Uterus (tissue), 4 donors: Measurements from ENCODE around the gene HMG20A. TPM values are rescaled to one million over a fixed set of nuclear protein-coding genes. Genes with fewer than 3 reads are reported as not detected.

ENCODE experiments used
- DNase-seq, 2 donors: peaks; one replicate each; pipeline ENCODE4 v3.0.0-alpha.2; 2019 to 2020
- H3K27ac ChIP-seq, 2 donors: fragments of 200-600 bp; sonication (generic); 1 replicate in 1 of 2; 2 replicates in 1 of 2; pipeline ENCODE4 v1.5.1; 2016 to 2018
- H3K27me3 ChIP-seq, 2 donors: fragments of 200-600 bp; sonication (generic); one replicate each; pipeline ENCODE4 v1.5.1; 2018 to 2019; ENCODE audit warnings: control low read depth in 1 of 2
- H3K36me3 ChIP-seq, 2 donors: fragments of 200-600 bp; sonication (generic); one replicate each; pipeline ENCODE4 v1.5.1; 2019; ENCODE audit warnings: control low read depth in 1 of 2
- H3K4me1 ChIP-seq, 2 donors: fragments of 200-600 bp; sonication (generic); one replicate each; pipeline ENCODE4 v1.5.1; 2018 to 2019; ENCODE audit warnings: control low read depth in 1 of 2
- H3K4me3 ChIP-seq, 2 donors: fragments of 200-600 bp; sonication (generic); 1 replicate in 1 of 2; 2 replicates in 1 of 2; pipeline ENCODE4 v1.5.1; 2018 to 2019; ENCODE audit warnings: mild to moderate bottlenecking in 1 of 2
- H3K9me3 ChIP-seq, 2 donors: fragments of 200-600 bp; sonication (generic); one replicate each; pipeline ENCODE4 v1.5.1; 2019; ENCODE audit warnings: control low read depth in 1 of 2
- POLR2A ChIP-seq, 2 donors: fragments of 450-650 bp; IDR thresholded peaks; one replicate each; pipeline ENCODE4 v1.6.1; 2016; ENCODE audit warnings: antibody characterized with exemption in 2 of 2, mild to moderate bottlenecking in 1 of 2, moderate library complexity in 1 of 2
- intact Hi-C: fragments of 100-400 bp; cut with DNase I; formaldehyde crosslinking; loops from one replicate; pipeline ENCODE4 v1.15.1; 2023; ENCODE audit warnings: low total_unique reads
- total RNA-seq, 4 donors: library from RNA; depleted of rRNA in 3 of 4; stranded (reverse); fragments of >200 nt in 3 of 4; gene quantifications; one replicate each; pipeline versions ENCODE4 v1.1.0 to v1.2.4, GENCODE V29; 2014 to 2023
- TF ChIP-seq, protein P1 (sequence below), 4 experiments: fragments of 200-600 bp in 2 of 4; fragments of 450-650 bp in 2 of 4; sonication (generic) in 2 of 4; IDR thresholded peaks; one replicate each; pipeline ENCODE4 v1.5.1; 2016 to 2019; ENCODE audit warnings: antibody characterized with exemption in 4 of 4, mild to moderate bottlenecking in 2 of 4, moderate library complexity in 1 of 4
- donor health status: DM: yes; HTN: yes; CAD: no.

Gene HMG20A
- total RNA-seq, 4 donors from 2014 or later: 10.5 to 59.5 (median 28.4) TPM

DNA sequence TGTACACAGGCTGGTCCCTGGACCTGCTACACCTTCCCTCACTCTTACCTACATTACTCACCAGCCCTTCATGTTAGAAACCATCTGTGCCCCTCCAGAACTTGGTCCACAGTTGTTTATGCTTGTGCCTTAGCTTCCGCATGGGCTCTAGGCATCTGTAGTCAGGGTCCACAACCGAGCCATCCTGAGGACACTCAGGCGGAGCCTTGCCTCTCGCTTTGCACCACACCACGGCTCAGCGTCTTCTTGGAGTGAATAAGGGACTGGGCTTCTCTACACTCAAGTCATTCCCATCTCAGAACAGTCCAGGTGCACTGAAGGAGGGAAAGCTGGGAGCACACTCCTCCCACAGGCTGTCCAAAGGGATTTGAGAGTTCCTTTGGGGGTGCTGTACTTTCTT is 97.8 kb downstream of the HMG20A start:
- DNase-seq: no peak
- intact Hi-C loops: no loop called here
- H3K27ac ChIP-seq: no peak overlapping the region
- H3K4me3 ChIP-seq: no peak overlapping the region
- no peaks in the 10 kb centered on the region for H3K4me1 ChIP-seq
- no peaks in the 10 kb centered on the region for H3K27me3 ChIP-seq
- H3K36me3 ChIP-seq: no peaks in the 10 kb centered on the region
- TF ChIP-seq, protein P1, sequence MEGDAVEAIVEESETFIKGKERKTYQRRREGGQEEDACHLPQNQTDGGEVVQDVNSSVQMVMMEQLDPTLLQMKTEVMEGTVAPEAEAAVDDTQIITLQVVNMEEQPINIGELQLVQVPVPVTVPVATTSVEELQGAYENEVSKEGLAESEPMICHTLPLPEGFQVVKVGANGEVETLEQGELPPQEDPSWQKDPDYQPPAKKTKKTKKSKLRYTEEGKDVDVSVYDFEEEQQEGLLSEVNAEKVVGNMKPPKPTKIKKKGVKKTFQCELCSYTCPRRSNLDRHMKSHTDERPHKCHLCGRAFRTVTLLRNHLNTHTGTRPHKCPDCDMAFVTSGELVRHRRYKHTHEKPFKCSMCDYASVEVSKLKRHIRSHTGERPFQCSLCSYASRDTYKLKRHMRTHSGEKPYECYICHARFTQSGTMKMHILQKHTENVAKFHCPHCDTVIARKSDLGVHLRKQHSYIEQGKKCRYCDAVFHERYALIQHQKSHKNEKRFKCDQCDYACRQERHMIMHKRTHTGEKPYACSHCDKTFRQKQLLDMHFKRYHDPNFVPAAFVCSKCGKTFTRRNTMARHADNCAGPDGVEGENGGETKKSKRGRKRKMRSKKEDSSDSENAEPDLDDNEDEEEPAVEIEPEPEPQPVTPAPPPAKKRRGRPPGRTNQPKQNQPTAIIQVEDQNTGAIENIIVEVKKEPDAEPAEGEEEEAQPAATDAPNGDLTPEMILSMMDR (IDR thresholded peaks at IDR 0.05): no peak
- no peak for TF ChIP-seq POLR2A (IDR thresholded peaks at IDR 0.05)
- H3K9me3 ChIP-seq: no peaks in the 10 kb centered on the region

GRCh38 chr15:77519540-77519939 is 98.9 kb downstream of the HMG20A start:
- Histone ChIP-seq H3K4me3 (no peak overlapping the region), H3K9me3 (no peaks in the 10 kb centered on the region), H3K4me1 (no peaks in the 10 kb centered on the region), H3K27ac (no peak overlapping the region), H3K36me3 (no peaks in the 10 kb centered on the region), H3K27me3 (no peaks in the 10 kb centered on the region)
- intact Hi-C loops: no loop called here
- DNase-seq: no peak
- TF ChIP-seq POLR2A (IDR thresholded peaks at IDR 0.05): no peak
- TF ChIP-seq, protein P1 (IDR thresholded peaks at IDR 0.05): no peak

GRCh38 chr15:77521206-77521605 is 100.5 kb downstream of the HMG20A start:
- no peak for DNase-seq
- intact Hi-C loops: no loop called here
- TF ChIP-seq POLR2A (IDR thresholded peaks at IDR 0.05): no peak
- TF ChIP-seq, protein P1 (IDR thresholded peaks at IDR 0.05): no peak
- Histone ChIP-seq H3K9me3 (no peaks in the 10 kb centered on the region), H3K4me1 (no peaks in the 10 kb centered on the region), H3K36me3 (no peaks in the 10 kb centered on the region), H3K27me3 (no peaks in the 10 kb centered on the region), H3K4me3 (no peak overlapping the region), H3K27ac (no peak overlapping the region)

DNA sequence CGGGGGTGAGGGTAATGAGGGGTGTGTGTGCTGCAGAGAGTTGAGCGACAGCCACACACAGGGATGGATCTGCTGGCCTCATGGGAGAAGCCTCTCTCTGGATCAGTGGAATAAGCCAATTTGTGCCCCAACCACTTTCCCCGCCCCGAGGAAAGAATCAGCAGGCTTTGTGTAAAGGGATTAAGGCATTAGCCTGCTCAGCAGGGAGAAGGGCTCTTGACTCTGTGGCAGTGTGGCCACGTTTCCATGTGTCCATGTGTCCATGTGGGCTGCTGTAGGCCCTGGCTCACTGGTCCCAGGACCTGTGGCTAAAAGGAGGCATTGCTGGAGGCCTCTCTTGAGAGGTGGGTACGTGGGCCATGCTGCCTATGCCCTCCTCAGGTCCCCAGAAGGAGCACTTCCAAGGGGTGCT is 104.7 kb downstream of the HMG20A start:
- no peak for DNase-seq

GRCh38 chr15:77525907-77526594 is 105.4 kb downstream of the HMG20A start:
- H3K4me1 ChIP-seq: no peaks in the 10 kb centered on the region
- DNase-seq: no peak
- H3K27ac ChIP-seq: no peak overlapping the region
- no peaks in the 10 kb centered on the region for H3K36me3 ChIP-seq
- H3K4me3 ChIP-seq: no peak overlapping the region
- no peaks in the 10 kb centered on the region for H3K9me3 ChIP-seq
- no peak for TF ChIP-seq POLR2A (IDR thresholded peaks at IDR 0.05)
- TF ChIP-seq, protein P1 (IDR thresholded peaks at IDR 0.05): no peak
- intact Hi-C loops: no loop called here
- H3K27me3 ChIP-seq: no peaks in the 10 kb centered on the region

More for the DNA sequence above, 104.7 kb downstream of the HMG20A start:
- no peaks in the 10 kb centered on the region for H3K27me3 ChIP-seq
- H3K4me3 ChIP-seq: no peak overlapping the region
- H3K4me1 ChIP-seq: no peaks in the 10 kb centered on the region
- TF ChIP-seq POLR2A (IDR thresholded peaks at IDR 0.05): no peak
- TF ChIP-seq, protein P1 (IDR thresholded peaks at IDR 0.05): no peak
- no peaks in the 10 kb centered on the region for H3K36me3 ChIP-seq
- H3K9me3 ChIP-seq: no peaks in the 10 kb centered on the region
- intact Hi-C loops: no loop called here
- H3K27ac ChIP-seq: no peak overlapping the region
